ENCODE results near the gene PDE1A.

- TF ChIP-seq YY1 (IDR thresholded peaks at IDR 0.05; ENCODE audit: insufficient read depth, insufficient read length) (no peak), ZNF274 (IDR thresholded peaks at IDR 0.05; ENCODE audit: low read depth, low read length) (no peak)
These were observed 20.3 kb upstream of the PDE1A start for GRCh38 chr2:182447163-182447562.
